Body of pancreas (tissue), 4 donors: ENCODE data around the gene KDM4B.

Experiments
- POLR2A ChIP-seq, 3 donors: fragments of 450-650 bp; IDR thresholded peaks; one replicate each; pipeline ENCODE4 v1.6.1; 2016; ENCODE audit warnings: antibody characterized with exemption in 3 of 3, mild to moderate bottlenecking in 2 of 3
- TF ChIP-seq, protein P1 (sequence below), 7 experiments: fragments of 450-650 bp in 4 of 7; fragments of 200-600 bp in 3 of 7; sonication (generic) in 3 of 7; IDR thresholded peaks; one replicate each; pipeline ENCODE4 v1.5.1; 2016 to 2019; ENCODE audit warnings: antibody characterized with exemption in 7 of 7

DNA sequence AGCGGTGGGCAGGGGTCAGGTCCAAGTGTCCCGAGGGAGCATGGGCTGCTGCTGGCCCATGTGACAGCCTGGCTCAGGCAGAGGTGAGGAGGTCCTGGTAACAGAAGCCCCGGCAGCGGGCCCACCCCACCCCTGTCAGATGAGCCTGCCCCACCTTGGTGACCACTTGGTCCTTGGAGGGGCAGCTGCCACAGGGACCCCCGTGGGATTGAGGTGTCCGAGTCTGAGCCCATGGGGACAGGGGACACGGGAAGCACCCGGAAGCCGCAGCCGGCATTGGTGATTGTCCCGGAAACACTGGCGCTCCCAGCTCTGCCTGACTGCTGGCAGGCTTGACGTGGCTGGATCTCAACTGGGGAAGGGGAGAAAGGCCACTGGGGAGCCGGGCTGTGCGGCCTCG is 149.1 kb downstream of the KDM4B start:
- TF ChIP-seq, protein P1, sequence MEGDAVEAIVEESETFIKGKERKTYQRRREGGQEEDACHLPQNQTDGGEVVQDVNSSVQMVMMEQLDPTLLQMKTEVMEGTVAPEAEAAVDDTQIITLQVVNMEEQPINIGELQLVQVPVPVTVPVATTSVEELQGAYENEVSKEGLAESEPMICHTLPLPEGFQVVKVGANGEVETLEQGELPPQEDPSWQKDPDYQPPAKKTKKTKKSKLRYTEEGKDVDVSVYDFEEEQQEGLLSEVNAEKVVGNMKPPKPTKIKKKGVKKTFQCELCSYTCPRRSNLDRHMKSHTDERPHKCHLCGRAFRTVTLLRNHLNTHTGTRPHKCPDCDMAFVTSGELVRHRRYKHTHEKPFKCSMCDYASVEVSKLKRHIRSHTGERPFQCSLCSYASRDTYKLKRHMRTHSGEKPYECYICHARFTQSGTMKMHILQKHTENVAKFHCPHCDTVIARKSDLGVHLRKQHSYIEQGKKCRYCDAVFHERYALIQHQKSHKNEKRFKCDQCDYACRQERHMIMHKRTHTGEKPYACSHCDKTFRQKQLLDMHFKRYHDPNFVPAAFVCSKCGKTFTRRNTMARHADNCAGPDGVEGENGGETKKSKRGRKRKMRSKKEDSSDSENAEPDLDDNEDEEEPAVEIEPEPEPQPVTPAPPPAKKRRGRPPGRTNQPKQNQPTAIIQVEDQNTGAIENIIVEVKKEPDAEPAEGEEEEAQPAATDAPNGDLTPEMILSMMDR (IDR thresholded peaks at IDR 0.05) = no peak
- TF ChIP-seq POLR2A (IDR thresholded peaks at IDR 0.05) = no peak
